GM12878 (cell line): ENCODE measurements around the gene EPHA4. TPM values are rescaled to one million over a fixed set of nuclear protein-coding genes. Genes with fewer than 3 reads are reported as not detected.
A peak's percentile ranks its signal among the peaks of the same experiment; 100 is the strongest.

ENCODE experiments used
- ATAC-seq: fragments of 200-7000 bp; cut with Tn5 transposase; 3 replicates; pipeline ENCODE4 v1.9.1; 2020; ENCODE audit warnings: mild to moderate bottlenecking, moderate library complexity
- BruUV-seq: library from RNA; stranded (reverse); fragments of 400-500 nt; replicated peaks from 2 replicates; lab custom pipeline; 2021; lab: Mats Ljungman, UMichigan
- CTCF ChIA-PET: fragments of 300-600 bp; sonication (Branson Sonifier 250); formaldehyde crosslinking; extraction: SDS; loops from one replicate; lab custom pipeline; 2021; ENCODE audit warnings: inconsistent platforms; lab: Yijun Ruan, JAX
- POLR2A ChIA-PET: fragments of 350-600 bp; formaldehyde crosslinking; extraction: SDS; loops from one replicate; lab custom pipeline; 2021; ENCODE audit warnings: inconsistent platforms; lab: Charles Lee
- RAD21 ChIA-PET: fragments of 300-600 bp; sonication (Branson Sonifier 250); formaldehyde crosslinking; loops from one replicate; lab custom pipeline; 2023; ENCODE audit warnings: antibody characterized with exemption; ENCODE audit not compliant: unreplicated experiment; lab: Charles Lee
- SMC1A ChIA-PET: fragments of 300-600 bp; sonication (Branson Sonifier 250); formaldehyde crosslinking; loops from one replicate; lab custom pipeline; 2023; ENCODE audit not compliant: unreplicated experiment, uncharacterized antibody; lab: Charles Lee
- DNase-seq: peaks from one replicate; pipeline ENCODE4 v3.0.0-alpha.2; 2011; ENCODE audit warnings: low read depth, low spot score
- FAIRE-seq: peaks from 3 replicates; lab custom pipeline; 2011; peaks lifted over from hg19 to GRCh38; lab: Jason Lieb, UNC
- H2AFZ ChIP-seq: 2 replicates; pipeline ENCODE4 v1.6.0; 2011; ENCODE audit warnings: low read depth, low read length, control low read depth; ENCODE audit not compliant: control insufficient read depth
- H3K27ac ChIP-seq: 2 replicates; pipeline ENCODE4 v1.5.1; 2011; ENCODE audit warnings: control low read depth; ENCODE audit not compliant: control insufficient read depth, insufficient read depth
- H3K27me3 ChIP-seq, 2 experiments: replicated peaks in 1 of 2; 2 replicates each; pipeline versions ENCODE4 v1.6.0 to v1.6.1; 2011; ENCODE audit warnings: low read length in 1 of 2; ENCODE audit not compliant: control insufficient read depth in 2 of 2, insufficient read depth in 2 of 2
- H3K36me3 ChIP-seq, 2 experiments: 2 replicates each; pipeline ENCODE4 v1.5.1; 2011; ENCODE audit warnings: low read length in 1 of 2; ENCODE audit not compliant: control insufficient read depth in 2 of 2, insufficient read depth in 2 of 2
- H3K4me1 ChIP-seq: 2 replicates; pipeline ENCODE4 v1.6.1; 2011; ENCODE audit warnings: mild to moderate bottlenecking, low read length, moderate library complexity, mixed read lengths; ENCODE audit not compliant: control insufficient read depth, insufficient read depth
- H3K4me2 ChIP-seq: 2 replicates; pipeline ENCODE4 v1.6.0; 2011; ENCODE audit warnings: control low read depth; ENCODE audit not compliant: control insufficient read depth, insufficient read depth
- H3K4me3 ChIP-seq: fragments of 200-600 bp; sonication (generic); 2 replicates; pipeline ENCODE4 v1.5.1; 2016
- H3K79me2 ChIP-seq: 2 replicates; pipeline ENCODE4 v1.6.0; 2011; ENCODE audit warnings: low read length; ENCODE audit not compliant: control insufficient read depth, insufficient read depth
- H3K9ac ChIP-seq: 2 replicates; pipeline ENCODE4 v1.8.0; 2011; ENCODE audit warnings: low read length, control low read depth, mixed read lengths; ENCODE audit not compliant: control insufficient read depth, insufficient read depth
- H3K9me3 ChIP-seq: replicated peaks from 3 replicates; pipeline ENCODE4 v1.5.1; 2011; ENCODE audit warnings: mild to moderate bottlenecking, low read length; ENCODE audit not compliant: control insufficient read depth, insufficient read depth
- H4K20me1 ChIP-seq: 2 replicates; pipeline ENCODE4 v1.6.0; 2011; ENCODE audit not compliant: control insufficient read depth, insufficient read depth
- BRCA1 ChIP-seq: IDR thresholded peaks from 2 replicates; pipeline ENCODE4 v1.6.1; 2011; ENCODE audit warnings: low read depth, low read length, improper control_type of control experiment
- CEBPZ ChIP-seq: fragments of 150-350 bp; IDR thresholded peaks from 2 replicates; pipeline ENCODE4 v1.6.1; 2016; ENCODE audit warnings: low read depth, low read length
- FOS ChIP-seq: IDR thresholded peaks from 3 replicates; pipeline ENCODE4 v1.6.1; 2011; ENCODE audit warnings: borderline replicate concordance; ENCODE audit not compliant: insufficient read length; ENCODE audit errors: extremely low read depth
- NFXL1 ChIP-seq: fragments of 450-650 bp; IDR thresholded peaks from 2 replicates; pipeline ENCODE4 v1.6.1; 2017; ENCODE audit warnings: antibody characterized with exemption, mild to moderate bottlenecking, borderline replicate concordance
- REST ChIP-seq: IDR thresholded peaks from 2 replicates; pipeline ENCODE4 v1.6.1; 2012; ENCODE audit warnings: mild to moderate bottlenecking, low read depth, low read length
- WGBS: methylation state at CpG from one replicate; pipeline ENCODE4 v1.1.6; 2016; ENCODE audit warnings: low lambda C conversion rate; ENCODE audit not compliant: insufficient replicate concordance, insufficient coverage; ENCODE audit errors: missing lambda C conversion rate; 5-methylcytosine and 5-hydroxymethylcytosine counted together
- in situ Hi-C: fragments of 300-500 bp; cut with MboI; formaldehyde crosslinking; loops from 9 replicates; pipeline ENCODE4 v1.14.3; 2018; ENCODE audit warnings: mixed read lengths
- intact Hi-C: fragments of 100-400 bp; cut with micrococcal nuclease; formaldehyde crosslinking; loops from one replicate; pipeline ENCODE4 v1.14.2; 2022; ENCODE audit not compliant: unreplicated experiment
- polyA plus RNA-seq, 11 experiments: library from polyadenylated mRNA; depleted of rRNA in 4 of 11; unstranded in 6 of 11; stranded (reverse) in 5 of 11; fragments of >200 nt; fragmentation: Nextera tagmentation in 4 of 11; fragmentation: Illumina TruSeq in 1 of 11; extraction: Ambion mirVana in 4 of 11; extraction: Trizol in 1 of 11; gene quantifications; 1 replicate in 1 of 11; 2 replicates in 10 of 11; pipeline versions ENCODE4 v1.2.1 to v1.2.3, GENCODE V29; 2011 to 2016; ENCODE audit warnings: inconsistent platforms in 2 of 11, missing spikeins in 2 of 11, low read depth in 1 of 11
- total RNA-seq, 4 experiments: library from RNA; depleted of rRNA in 3 of 4; stranded (reverse); fragments of >200 nt in 3 of 4; fragmentation: Illumina TruSeq in 1 of 4; extraction: Trizol in 1 of 4; gene quantifications; 2 replicates each; pipeline versions ENCODE4 v1.2.1 to v1.2.3, GENCODE V29; 2013 to 2021

Gene EPHA4
- total and polyA plus RNA-seq, 10 of the 15 experiments (the other 5 are each of a cell fraction or from before 2014, with no cell fraction given): 0.06 to 1.5 (median 0.33) TPM; not detected in 1

GRCh38 chr2:221388891-221389290 lies 183.2 kb downstream of the EPHA4 start:
- no TSS peak for BruUV-seq
- Histone ChIP-seq H3K9ac (no peak overlapping the region), H2AFZ (no peak overlapping the region), H3K4me3 (no peak overlapping the region), H3K9me3 (no peaks in the 10 kb centered on the region), H3K79me2 (no peaks in the 10 kb centered on the region), H3K27ac (no peak overlapping the region), H3K4me2 (no peak overlapping the region), H4K20me1 (no peaks in the 10 kb centered on the region), H3K27me3 (no peaks in the 10 kb centered on the region), H3K36me3 (no peaks in the 10 kb centered on the region), H3K4me1 (no peaks in the 10 kb centered on the region)
- POLR2A ChIA-PET: no interaction called here
- no peak for DNase-seq
- 30% methylated on average over 7 of the region's 7 CpGs for WGBS
- CTCF ChIA-PET: no interaction called here
- SMC1A ChIA-PET: interaction anchor here (0.6 kb wide), 1 partner anchor 136 kb away, joined by 4 read pairs; no protein-coding TSS in a partner anchor
- intact Hi-C loops (loop anchor here (5.0 kb wide), 1 partner anchor 183 kb away; the partner anchor contains the start of gene EPHA4), in situ Hi-C loops (no loop called here)
- no peak for TF ChIP-seq BRCA1
- TF ChIP-seq FOS: no peak
- TF ChIP-seq CEBPZ: no peak
- no peak for TF ChIP-seq REST
- TF ChIP-seq NFXL1: no peak
- no peak for FAIRE-seq
- ATAC-seq: peak; percentile 28; the same call in 1 of the 3 replicates
- RAD21 ChIA-PET: interaction anchor here (0.7 to 1.1 kb wide), 2 partner anchors 88 to 200 kb away, joined by 3 to 5 read pairs; no protein-coding TSS in a partner anchor
